Measurements from ENCODE around the gene TMEM61.

TMEM61 gene

DNA sequence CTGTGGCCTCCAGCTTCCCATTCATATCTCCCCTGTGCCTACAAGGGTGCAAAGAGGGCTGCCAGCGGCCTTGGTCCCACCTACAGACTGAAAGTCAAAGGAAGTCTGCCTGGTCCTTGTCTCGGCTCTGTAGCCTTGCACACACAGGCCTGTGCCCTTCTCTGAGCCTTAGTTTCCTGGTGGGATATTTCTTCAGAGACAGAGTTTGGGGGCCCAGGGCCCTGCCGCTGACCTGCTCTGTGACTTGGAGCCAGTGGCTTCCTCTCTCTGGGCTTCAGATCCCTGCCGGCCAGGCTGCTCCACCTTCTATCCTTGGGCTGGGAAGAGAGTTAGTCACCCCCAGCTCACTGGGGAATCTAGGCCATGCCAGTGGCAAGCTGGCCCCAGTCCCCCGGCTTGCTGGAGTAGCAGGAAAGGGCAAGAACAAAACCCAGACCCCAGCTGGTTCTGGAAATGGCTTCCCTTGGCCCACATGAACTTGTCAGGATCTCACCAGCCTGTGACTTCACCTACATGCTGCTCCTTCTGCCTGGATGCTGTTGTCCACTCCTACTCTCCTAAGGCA, 1.0 kb upstream of the TMEM61 start:
- Histone ChIP-seq H3K4me1 (ENCODE audit: low read length) (no peaks in the 10 kb centered on the region), H3K36me3 (replicated peaks; ENCODE audit: insufficient read depth, low read length) (no peaks in the 10 kb centered on the region), H2AFZ (ENCODE audit: low read length) (no peak overlapping the region), H3F3A (ENCODE audit: insufficient read depth, low read length) (no peaks in the 10 kb centered on the region), H3K9me2 (replicated peaks; ENCODE audit: insufficient read depth, low read length) (no peaks in the 10 kb centered on the region), H3K79me2 (ENCODE audit: low read length) (no peaks in the 10 kb centered on the region), H3K27ac (ENCODE audit: low read length) (no peak overlapping the region), H3K27me3 (replicated peaks; ENCODE audit: insufficient read depth, low read length) (peaks cover 2% of the 10 kb centered on the region; the same call in 1 of the 2 replicates), H3K9me3 (replicated peaks; ENCODE audit: insufficient read depth, low read length) (no peaks in the 10 kb centered on the region), H4K20me1 (ENCODE audit: insufficient read depth, low read length) (no peaks in the 10 kb centered on the region), H3K4me3 (ENCODE audit: low read length) (no peak overlapping the region), H3K4me2 (ENCODE audit: low read depth, low read length) (no peak overlapping the region), H3K9ac (ENCODE audit: low read length) (no peak overlapping the region)
- TF ChIP-seq EZH2phosphoT487 (IDR thresholded peaks at IDR 0.05; ENCODE audit: low read length): no peak
- TF ChIP-seq CTCF (IDR thresholded peaks at IDR 0.05; ENCODE audit: low read length): no peak
- no peak for TF ChIP-seq EZH2 (optimal IDR thresholded peaks at IDR 0.05; ENCODE audit: low read depth, low read length)
- no peak for DNase-seq

DNA sequence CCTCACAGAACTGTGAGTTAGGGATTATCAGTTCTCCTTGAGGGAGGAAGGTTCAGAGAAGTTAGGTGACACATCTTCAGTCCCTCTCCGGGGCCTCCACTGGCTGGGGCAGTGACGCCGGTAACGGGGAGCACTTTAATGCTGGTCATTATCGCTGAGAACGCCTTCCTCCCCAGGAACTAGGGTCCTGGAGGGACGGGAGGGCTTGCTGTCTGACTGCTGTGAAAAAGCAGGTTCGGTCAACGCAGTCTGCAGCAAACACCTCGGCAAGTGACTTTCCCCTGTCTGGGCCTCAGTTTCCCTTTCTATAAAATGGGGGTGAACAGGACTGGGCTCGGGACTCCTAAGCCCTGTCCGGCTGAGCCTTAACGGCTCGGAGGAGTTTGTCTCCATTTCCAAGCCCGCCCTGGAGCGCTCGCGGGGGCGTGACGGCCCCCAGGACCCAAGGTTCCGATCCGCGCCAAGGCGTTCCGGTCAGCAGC, 341 bp upstream of the TMEM61 start:
- Histone ChIP-seq H3K4me3 (ENCODE audit: low read length) (no peak overlapping the region), H3K9me3 (replicated peaks; ENCODE audit: insufficient read depth, low read length) (no peaks in the 10 kb centered on the region), H3K4me1 (ENCODE audit: low read length) (no peaks in the 10 kb centered on the region), H3K4me2 (ENCODE audit: low read depth, low read length) (no peak overlapping the region), H3K27ac (ENCODE audit: low read length) (no peak overlapping the region), H3F3A (ENCODE audit: insufficient read depth, low read length) (no peaks in the 10 kb centered on the region), H3K79me2 (ENCODE audit: low read length) (no peaks in the 10 kb centered on the region), H3K27me3 (replicated peaks; ENCODE audit: insufficient read depth, low read length) (peaks cover 2% of the 10 kb centered on the region; the same call in 1 of the 2 replicates), H2AFZ (ENCODE audit: low read length) (no peak overlapping the region), H4K20me1 (ENCODE audit: insufficient read depth, low read length) (no peaks in the 10 kb centered on the region), H3K36me3 (replicated peaks; ENCODE audit: insufficient read depth, low read length) (no peaks in the 10 kb centered on the region), H3K9ac (ENCODE audit: low read length) (no peak overlapping the region), H3K9me2 (replicated peaks; ENCODE audit: insufficient read depth, low read length) (no peaks in the 10 kb centered on the region)
- no peak for DNase-seq
- no peak for TF ChIP-seq EZH2phosphoT487 (IDR thresholded peaks at IDR 0.05; ENCODE audit: low read length)
- TF ChIP-seq EZH2 (optimal IDR thresholded peaks at IDR 0.05; ENCODE audit: low read depth, low read length): no peak
- TF ChIP-seq CTCF (IDR thresholded peaks at IDR 0.05; ENCODE audit: low read length): no peak

DNA sequence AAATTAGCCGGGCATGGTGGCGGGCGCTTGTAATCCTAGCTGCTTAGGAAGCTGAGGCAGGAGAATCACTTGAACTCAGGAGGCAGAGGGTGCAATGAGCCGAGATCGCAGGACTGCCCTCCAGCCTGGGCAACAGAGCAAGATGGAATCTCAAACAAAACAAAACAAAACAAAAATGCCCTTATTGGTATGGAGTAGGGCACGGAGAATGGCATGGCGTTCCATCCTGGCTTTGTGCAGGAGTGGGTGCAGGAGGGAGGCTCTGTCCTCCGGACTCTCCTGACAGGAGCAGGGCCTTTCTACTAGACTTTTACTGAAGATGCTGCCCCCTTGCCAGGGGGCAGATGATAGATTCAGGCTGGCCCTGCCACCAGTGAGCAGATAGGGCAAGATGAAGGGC, 1.0 kb downstream of the TMEM61 start:
- TF ChIP-seq EZH2phosphoT487 (IDR thresholded peaks at IDR 0.05; ENCODE audit: low read length) (no peak), EZH2 (optimal IDR thresholded peaks at IDR 0.05; ENCODE audit: low read depth, low read length) (no peak), CTCF (IDR thresholded peaks at IDR 0.05; ENCODE audit: low read length) (no peak)
- H3K4me2 ChIP-seq (ENCODE audit: low read depth, low read length): no peak overlapping the region
- no peak for DNase-seq

More for the DNA sequence above, 1.0 kb downstream of the TMEM61 start:
- H3K4me1 ChIP-seq (ENCODE audit: low read length): no peaks in the 10 kb centered on the region
- no peaks in the 10 kb centered on the region for H3K79me2 ChIP-seq (ENCODE audit: low read length)
- H3K27ac ChIP-seq (ENCODE audit: low read length): no peak overlapping the region
- H3K36me3 ChIP-seq (replicated peaks; ENCODE audit: insufficient read depth, low read length): no peaks in the 10 kb centered on the region
- H3K27me3 ChIP-seq (replicated peaks; ENCODE audit: insufficient read depth, low read length): peaks cover 2% of the 10 kb centered on the region; the same call in 1 of the 2 replicates
- no peak overlapping the region for H3K9ac ChIP-seq (ENCODE audit: low read length)
- no peaks in the 10 kb centered on the region for H3F3A ChIP-seq (ENCODE audit: insufficient read depth, low read length)
- no peaks in the 10 kb centered on the region for H3K9me2 ChIP-seq (replicated peaks; ENCODE audit: insufficient read depth, low read length)
- H4K20me1 ChIP-seq (ENCODE audit: insufficient read depth, low read length): no peaks in the 10 kb centered on the region
- H2AFZ ChIP-seq (ENCODE audit: low read length): no peak overlapping the region
- H3K4me3 ChIP-seq (ENCODE audit: low read length): no peak overlapping the region
- H3K9me3 ChIP-seq (replicated peaks; ENCODE audit: insufficient read depth, low read length): no peaks in the 10 kb centered on the region
